Tibial nerve (tissue), 4 donors: ENCODE data around the gene ZAR1L. TPM values are rescaled to one million over a fixed set of nuclear protein-coding genes. Genes with fewer than 3 reads are reported as not detected.
"Not testable (repeated sequence)": the region's sequence is repeated elsewhere in the genome, so short reads cannot be mapped to it uniquely, and the experiment has no call there.

Source experiments
- DNase-seq, 2 donors: peaks; one replicate each; pipeline ENCODE4 v3.0.0-alpha.2; 2019; ENCODE audit warnings: low spot score in 2 of 2
- H3K27ac ChIP-seq, 4 donors: fragments of 200-600 bp; sonication (generic) in 3 of 4; one replicate each; pipeline ENCODE4 v1.5.1; 2017 to 2019; ENCODE audit warnings: mild to moderate bottlenecking in 1 of 4
- H3K27me3 ChIP-seq, 2 donors: fragments of 200-600 bp; sonication (generic) in 1 of 2; one replicate each; pipeline versions ENCODE4 v1.5.1 to v1.6.0; 2017 to 2019
- H3K36me3 ChIP-seq, 3 donors: fragments of 200-600 bp; sonication (generic); one replicate each; pipeline ENCODE4 v1.5.1; 2018 to 2019
- H3K4me1 ChIP-seq, 4 donors: fragments of 200-600 bp; sonication (generic) in 3 of 4; one replicate each; pipeline ENCODE4 v1.5.1; 2017 to 2019
- H3K4me3 ChIP-seq, 4 donors: fragments of 200-600 bp; sonication (generic) in 3 of 4; one replicate each; pipeline ENCODE4 v1.5.1; 2017 to 2019; ENCODE audit warnings: mild to moderate bottlenecking in 1 of 4, moderate library complexity in 1 of 4
- H3K9me3 ChIP-seq, 4 donors: fragments of 200-600 bp; sonication (generic) in 3 of 4; one replicate each; pipeline ENCODE4 v1.5.1; 2017 to 2019
- EP300 ChIP-seq, 2 donors: sonication (generic); formaldehyde crosslinking; IDR thresholded peaks; one replicate each; pipeline ENCODE4 v1.6.1; 2017; ENCODE audit warnings: antibody characterized with exemption in 2 of 2, mild to moderate bottlenecking in 1 of 2
- POLR2A ChIP-seq, 2 donors: fragments of 450-650 bp; IDR thresholded peaks; one replicate each; pipeline ENCODE4 v1.6.1; 2017; ENCODE audit warnings: antibody characterized with exemption in 2 of 2, mild to moderate bottlenecking in 2 of 2, moderate library complexity in 2 of 2
- WGBS, 2 donors: methylation state at CpG; one replicate each; pipeline ENCODE4 v1.1.5; 2018; 5-methylcytosine and 5-hydroxymethylcytosine counted together
- total RNA-seq, 4 donors: library from RNA; depleted of rRNA; stranded (reverse); fragments of >200 nt; gene quantifications; one replicate each; pipeline ENCODE4 v1.1.0, GENCODE V29; 2016
- TF ChIP-seq, protein P1 (sequence below), 5 experiments: fragments of 200-600 bp in 3 of 5; fragments of 450-650 bp in 2 of 5; sonication (generic) in 3 of 5; IDR thresholded peaks; one replicate each; pipeline ENCODE4 v1.5.1; 2016 to 2019; ENCODE audit warnings: antibody characterized with exemption in 5 of 5, mild to moderate bottlenecking in 3 of 5, moderate library complexity in 2 of 5

Gene ZAR1L
- total RNA-seq: under 1 TPM in 1 of 4 donors, not detected in 3; 0.42 TPM

DNA sequence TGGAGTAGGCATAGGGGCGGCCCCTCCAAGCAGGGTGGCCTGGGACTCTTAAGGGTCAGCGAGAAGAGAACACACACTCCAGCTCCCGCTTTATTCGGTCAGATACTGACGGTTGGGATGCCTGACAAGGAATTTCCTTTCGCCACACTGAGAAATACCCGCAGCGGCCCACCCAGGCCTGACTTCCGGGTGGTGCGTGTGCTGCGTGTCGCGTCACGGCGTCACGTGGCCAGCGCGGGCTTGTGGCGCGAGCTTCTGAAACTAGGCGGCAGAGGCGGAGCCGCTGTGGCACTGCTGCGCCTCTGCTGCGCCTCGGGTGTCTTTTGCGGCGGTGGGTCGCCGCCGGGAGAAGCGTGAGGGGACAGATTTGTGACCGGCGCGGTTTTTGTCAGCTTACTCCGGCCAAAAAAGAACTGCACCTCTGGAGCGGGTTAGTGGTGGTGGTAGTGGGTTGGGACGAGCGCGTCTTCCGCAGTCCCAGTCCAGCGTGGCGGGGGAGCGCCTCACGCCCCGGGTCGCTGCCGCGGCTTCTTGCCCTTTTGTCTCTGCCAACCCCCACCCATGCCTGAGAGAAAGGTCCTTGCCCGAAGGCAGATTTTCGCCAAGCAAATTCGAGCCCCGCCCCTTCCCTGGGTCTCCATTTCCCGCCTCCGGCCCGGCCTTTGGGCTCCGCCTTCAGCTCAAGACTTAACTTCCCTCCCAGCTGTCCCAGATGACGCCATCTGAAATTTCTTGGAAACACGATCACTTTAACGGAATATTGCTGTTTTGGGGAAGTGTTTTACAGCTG is at the start of gene ZAR1L, which contains the start of gene BRCA2:
Gene ZAR1L (minus strand): TSS at position 126 of the 790 bp plus-strand sequence. CDS start 3,438 bp downstream, outside the sequence.
Gene BRCA2 (plus strand): TSS at position 271 of the 790 bp plus-strand sequence. CDS start 953 bp downstream, outside the sequence.
- Histone ChIP-seq H3K4me1 (peaks cover 0 to 10% (median 2%) of the 10 kb centered on the region in 4 donors), H3K27me3 (no peaks in the 10 kb centered on the region), H3K4me3 (peak within 1 kb of the TSS; percentile 56 to 75 (median 65)), H3K9me3 (no peaks in the 10 kb centered on the region), H3K27ac (peak within 1 kb of the TSS; percentile 88 to 98 (median 95)), H3K36me3 (no peaks in the 10 kb centered on the region)
- DNase-seq: peak; percentile 82 to 83
- WGBS, 2 donors: 0 to 2% methylated on average over 23 to 49 of the region's 60 CpGs
- TF ChIP-seq, protein P1, sequence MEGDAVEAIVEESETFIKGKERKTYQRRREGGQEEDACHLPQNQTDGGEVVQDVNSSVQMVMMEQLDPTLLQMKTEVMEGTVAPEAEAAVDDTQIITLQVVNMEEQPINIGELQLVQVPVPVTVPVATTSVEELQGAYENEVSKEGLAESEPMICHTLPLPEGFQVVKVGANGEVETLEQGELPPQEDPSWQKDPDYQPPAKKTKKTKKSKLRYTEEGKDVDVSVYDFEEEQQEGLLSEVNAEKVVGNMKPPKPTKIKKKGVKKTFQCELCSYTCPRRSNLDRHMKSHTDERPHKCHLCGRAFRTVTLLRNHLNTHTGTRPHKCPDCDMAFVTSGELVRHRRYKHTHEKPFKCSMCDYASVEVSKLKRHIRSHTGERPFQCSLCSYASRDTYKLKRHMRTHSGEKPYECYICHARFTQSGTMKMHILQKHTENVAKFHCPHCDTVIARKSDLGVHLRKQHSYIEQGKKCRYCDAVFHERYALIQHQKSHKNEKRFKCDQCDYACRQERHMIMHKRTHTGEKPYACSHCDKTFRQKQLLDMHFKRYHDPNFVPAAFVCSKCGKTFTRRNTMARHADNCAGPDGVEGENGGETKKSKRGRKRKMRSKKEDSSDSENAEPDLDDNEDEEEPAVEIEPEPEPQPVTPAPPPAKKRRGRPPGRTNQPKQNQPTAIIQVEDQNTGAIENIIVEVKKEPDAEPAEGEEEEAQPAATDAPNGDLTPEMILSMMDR (IDR thresholded peaks at IDR 0.05): peak in 2 of 5 experiments; percentile 15 to 16
- TF ChIP-seq POLR2A (IDR thresholded peaks at IDR 0.05): peak in 1 of 2 donors; percentile 61
- peak; percentile 72 to 89 for TF ChIP-seq EP300 (IDR thresholded peaks at IDR 0.05)

GRCh38 chr13:32362574-32362973 is 47.4 kb upstream of the ZAR1L start:
- TF ChIP-seq EP300 (IDR thresholded peaks at IDR 0.05): no peak
- no peak for TF ChIP-seq POLR2A (IDR thresholded peaks at IDR 0.05)
- TF ChIP-seq, protein P1 (IDR thresholded peaks at IDR 0.05): no peak
- no peaks in the 10 kb centered on the region for H3K36me3 ChIP-seq
- DNase-seq: no peak
- H3K27ac ChIP-seq: no peak overlapping the region
- H3K27me3 ChIP-seq: no peaks in the 10 kb centered on the region
- H3K9me3 ChIP-seq: no peaks in the 10 kb centered on the region
- H3K4me3 ChIP-seq: no peak overlapping the region
- WGBS, 2 donors: 77 to 84% methylated on average over 2 of the region's 2 CpGs
- no peaks in the 10 kb centered on the region for H3K4me1 ChIP-seq

- WGBS, 2 donors: 95 to 97% methylated on average over 8 of the region's 8 CpGs
- H3K27me3 ChIP-seq: not testable (repeated sequence)
Measured at GRCh38 chr13:32355935-32356334, 40.8 kb upstream of the ZAR1L start.

DNA sequence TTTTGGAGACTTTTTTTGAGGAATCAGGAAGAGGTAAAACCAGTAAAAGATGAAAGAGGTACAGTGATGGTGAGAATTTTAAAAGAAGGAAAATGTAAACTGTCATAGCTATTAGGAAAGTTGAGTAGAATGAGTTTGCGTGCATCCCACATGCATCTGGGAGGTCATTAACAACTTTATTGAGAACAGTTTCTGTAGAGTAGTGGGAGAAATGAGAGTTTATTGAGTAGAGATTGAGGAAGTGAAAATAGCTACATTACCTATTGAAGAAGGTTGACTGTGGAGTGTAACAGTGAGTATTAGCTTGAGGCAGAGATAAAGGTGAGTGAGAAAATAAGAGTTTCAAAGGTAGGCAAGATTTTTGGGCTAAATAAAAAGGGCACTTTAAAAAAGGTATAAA is 38.9 kb upstream of the ZAR1L start:
- no peak for DNase-seq

More at GRCh38 chr13:32355935-32356334, 40.8 kb upstream of the ZAR1L start:
- H3K36me3 ChIP-seq, H3K9me3 ChIP-seq, H3K4me3 ChIP-seq, H3K27ac ChIP-seq, DNase-seq, H3K4me1 ChIP-seq: not testable (repeated sequence)

DNA sequence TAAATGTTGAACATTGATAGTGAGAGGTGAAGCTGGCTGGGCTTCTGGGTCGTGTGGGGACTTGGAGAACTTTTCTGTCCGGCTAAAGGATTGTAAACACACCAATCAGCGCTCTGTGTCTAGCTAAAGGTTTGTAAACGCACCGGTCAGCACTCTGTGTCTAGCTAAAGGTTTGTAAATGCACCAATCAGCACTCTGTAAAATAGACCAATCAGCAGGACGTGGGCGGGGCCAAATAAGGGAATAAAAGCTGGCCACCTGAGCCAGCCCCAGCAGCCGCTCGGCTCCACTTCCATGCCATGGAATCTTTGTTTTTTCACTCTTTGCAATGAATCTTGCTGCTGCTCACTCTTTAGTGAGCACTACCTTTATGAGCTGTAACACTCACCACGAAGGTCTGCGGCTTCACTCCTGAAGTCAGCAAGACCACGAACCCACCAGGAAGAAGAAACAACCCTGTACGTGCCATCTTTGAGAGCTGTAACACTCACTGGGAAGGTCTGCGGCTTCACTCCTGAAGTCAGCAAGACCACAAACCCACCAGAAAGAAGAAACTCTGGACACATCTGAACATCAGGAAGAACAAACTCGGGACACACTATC is 35.8 kb upstream of the ZAR1L start:
- WGBS, 2 donors: 94 to 95% methylated on average over 15 of the region's 15 CpGs
- H3K4me3 ChIP-seq, H3K27me3 ChIP-seq, H3K4me1 ChIP-seq, DNase-seq, H3K9me3 ChIP-seq, H3K27ac ChIP-seq, H3K36me3 ChIP-seq: not testable (repeated sequence)

More for the DNA sequence above, 38.9 kb upstream of the ZAR1L start:
- Histone ChIP-seq H3K27me3 (no peaks in the 10 kb centered on the region), H3K36me3 (no peaks in the 10 kb centered on the region), H3K4me3 (no peak overlapping the region), H3K4me1 (no peaks in the 10 kb centered on the region), H3K9me3 (no peaks in the 10 kb centered on the region), H3K27ac (no peak overlapping the region)
- 94% methylated on average over 1 of the region's 1 CpG for WGBS, 2 donors
- TF ChIP-seq EP300 (IDR thresholded peaks at IDR 0.05): no peak
- no peak for TF ChIP-seq POLR2A (IDR thresholded peaks at IDR 0.05)
- TF ChIP-seq, protein P1 (IDR thresholded peaks at IDR 0.05): no peak

DNA sequence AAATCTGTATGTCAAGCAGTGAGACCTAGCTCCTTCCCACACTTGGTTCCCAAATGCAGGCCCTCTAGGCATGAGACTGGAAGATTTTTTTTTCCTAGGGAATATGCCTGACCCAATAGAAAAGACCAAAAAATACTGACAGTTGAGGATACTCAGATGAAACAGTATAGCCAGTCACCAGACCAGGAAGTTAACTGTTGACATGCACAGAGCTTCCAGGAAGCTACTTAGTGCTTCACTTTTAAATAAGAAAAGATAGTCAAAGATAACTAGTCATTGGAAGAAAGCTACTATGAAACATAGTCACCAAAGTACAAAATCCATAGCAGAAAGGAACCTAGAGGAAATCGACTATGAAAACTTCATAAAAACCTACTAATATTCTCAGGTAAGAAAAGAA is 32.5 kb upstream of the ZAR1L start:
- WGBS, 2 donors: 56 to 96% methylated on average over 1 of the region's 1 CpG
- no peaks in the 10 kb centered on the region for H3K27me3 ChIP-seq
- no peak overlapping the region for H3K4me3 ChIP-seq
- no peak overlapping the region for H3K27ac ChIP-seq
- no peak for DNase-seq
- TF ChIP-seq, protein P1 (IDR thresholded peaks at IDR 0.05): no peak
- TF ChIP-seq EP300 (IDR thresholded peaks at IDR 0.05) (no peak), POLR2A (IDR thresholded peaks at IDR 0.05) (no peak)
- no peaks in the 10 kb centered on the region for H3K9me3 ChIP-seq
- no peaks in the 10 kb centered on the region for H3K36me3 ChIP-seq
- no peaks in the 10 kb centered on the region for H3K4me1 ChIP-seq
